Islet precursor cell (in vitro differentiated cells): Measurements from ENCODE around the gene CCSER1.
A peak's percentile ranks its signal among the peaks of the same experiment; 100 is the strongest.
"Not testable (repeated sequence)": the region's sequence is repeated elsewhere in the genome, so short reads cannot be mapped to it uniquely, and the experiment has no call there.

Experiments used
- DNase-seq: peaks from one replicate; pipeline ENCODE4 v3.0.0-alpha.2; 2018

Gene CCSER1

DNA sequence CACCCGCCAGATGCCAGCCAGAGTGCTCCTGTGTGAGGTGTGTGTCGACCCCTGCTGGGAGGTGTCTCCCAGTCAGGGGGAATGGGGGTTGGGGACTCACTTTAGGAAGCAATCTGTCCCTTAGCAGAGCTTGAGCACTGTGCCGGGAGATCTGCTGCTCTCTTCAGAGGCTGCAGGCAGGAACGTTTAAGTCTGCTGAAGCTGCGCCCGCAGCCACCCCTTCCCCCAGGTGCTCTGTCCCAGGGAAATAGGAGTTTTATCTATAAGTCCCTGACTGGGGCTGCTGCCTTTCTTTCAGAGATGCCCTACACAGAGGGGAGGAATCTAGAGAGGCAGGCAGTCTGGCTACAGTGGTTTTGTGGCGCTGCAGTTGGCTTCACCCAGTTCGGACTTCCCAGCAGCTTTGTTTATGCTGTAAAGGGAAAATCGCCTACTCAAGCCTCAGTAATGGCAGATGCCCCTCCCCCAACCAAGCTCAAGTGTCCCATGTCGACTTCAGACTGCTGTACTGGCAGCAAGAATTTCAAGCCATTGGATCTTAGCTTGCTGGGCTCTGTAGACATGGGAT, 80.8 kb downstream of the CCSER1 start:
- peak; percentile 63 for DNase-seq

DNA sequence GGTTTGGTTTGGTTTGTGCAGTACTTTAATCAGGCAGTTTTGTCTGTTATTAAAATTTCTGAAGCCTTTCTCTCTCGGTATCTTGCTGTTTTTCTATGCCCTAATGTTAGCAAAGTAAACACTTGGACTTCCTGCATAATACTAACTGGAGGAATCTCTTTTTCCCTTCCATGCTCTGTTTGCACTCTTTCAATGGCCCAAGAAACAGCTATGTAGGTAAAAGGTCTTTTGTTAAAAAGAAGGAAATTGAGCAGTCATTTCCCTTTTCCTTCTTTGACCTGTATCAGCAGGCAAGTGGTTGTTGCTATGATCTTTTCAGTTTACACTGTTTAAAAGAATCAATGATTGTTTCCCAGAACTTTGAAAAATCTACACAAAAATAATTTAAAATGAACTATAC, 82.7 kb downstream of the CCSER1 start:
- DNase-seq, result no peak

DNA sequence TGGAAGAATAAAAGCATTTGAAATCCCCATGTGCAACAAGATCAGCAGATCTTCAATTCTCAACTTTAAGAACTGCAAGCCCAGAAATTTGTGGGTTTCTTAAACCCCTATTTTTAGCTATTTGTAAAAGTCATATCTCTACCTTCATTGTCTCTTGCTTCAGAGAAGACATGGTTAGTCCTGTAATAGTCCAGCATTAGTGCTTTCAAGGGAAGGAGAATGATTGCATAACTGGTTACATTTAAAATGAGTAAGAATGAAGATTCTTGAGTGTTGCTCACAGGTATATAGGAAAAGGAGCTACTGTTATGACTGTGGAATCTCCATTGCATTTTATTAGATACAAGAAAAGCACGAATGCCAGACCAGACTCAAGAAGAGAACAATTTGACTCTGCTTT, 84.0 kb downstream of the CCSER1 start:
- no peak for DNase-seq

DNA sequence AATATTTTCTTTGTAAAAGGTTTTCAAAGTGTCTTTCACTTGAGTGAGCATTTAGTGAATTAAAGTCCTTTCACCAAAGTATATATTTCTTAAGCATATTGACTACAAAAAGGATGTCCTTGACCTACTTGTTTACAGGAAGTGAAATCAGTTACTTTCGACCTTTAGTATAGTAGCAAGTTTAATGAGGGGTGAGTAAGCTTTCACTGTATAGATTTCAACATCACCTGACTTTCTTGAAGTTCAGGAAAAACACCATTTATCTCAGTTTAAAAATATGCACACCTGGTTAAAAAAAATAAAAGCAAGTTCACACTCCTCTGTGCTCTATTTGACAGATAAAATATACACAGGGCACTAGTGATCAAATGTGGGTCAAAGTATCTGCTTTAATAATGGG, 88.1 kb downstream of the CCSER1 start:
- no peak for DNase-seq

DNA sequence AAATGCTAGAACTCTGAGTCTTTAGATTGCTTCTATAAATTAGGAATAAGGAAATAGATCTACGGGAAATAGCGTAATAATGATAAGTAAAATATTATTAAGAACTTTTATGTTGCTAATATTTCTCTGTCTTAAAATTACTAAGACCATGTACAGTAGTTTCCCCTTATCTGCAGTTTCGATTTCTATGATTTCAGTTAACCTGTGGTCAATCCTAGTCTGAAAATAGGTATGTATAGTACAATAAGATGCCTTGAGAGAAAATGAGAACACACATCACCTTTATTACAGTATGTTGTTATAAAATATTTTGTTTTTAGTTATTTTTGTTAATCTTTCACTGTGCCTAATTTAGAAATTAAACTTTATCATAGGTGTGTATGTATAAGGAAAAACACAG, 92.6 kb downstream of the CCSER1 start:
- no peak for DNase-seq

DNA sequence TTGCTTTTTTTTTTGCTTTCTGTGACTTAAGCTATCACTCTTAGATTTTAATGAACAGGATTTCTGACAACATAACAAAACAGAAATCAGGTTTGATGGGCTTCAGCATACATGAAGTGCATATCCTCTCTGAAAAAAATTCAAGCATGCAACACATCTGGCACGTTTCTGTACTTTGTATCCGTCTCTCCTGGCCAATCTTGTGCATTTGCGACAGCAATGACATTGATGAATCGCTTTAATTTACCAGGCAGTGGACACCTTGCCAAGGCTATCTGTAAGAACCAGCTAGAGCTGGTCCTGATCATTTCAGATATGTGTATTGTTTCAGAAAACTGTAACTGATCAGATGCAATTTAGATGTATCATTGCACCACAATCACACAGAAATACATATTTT, 93.3 kb downstream of the CCSER1 start:
- no peak for DNase-seq

DNA sequence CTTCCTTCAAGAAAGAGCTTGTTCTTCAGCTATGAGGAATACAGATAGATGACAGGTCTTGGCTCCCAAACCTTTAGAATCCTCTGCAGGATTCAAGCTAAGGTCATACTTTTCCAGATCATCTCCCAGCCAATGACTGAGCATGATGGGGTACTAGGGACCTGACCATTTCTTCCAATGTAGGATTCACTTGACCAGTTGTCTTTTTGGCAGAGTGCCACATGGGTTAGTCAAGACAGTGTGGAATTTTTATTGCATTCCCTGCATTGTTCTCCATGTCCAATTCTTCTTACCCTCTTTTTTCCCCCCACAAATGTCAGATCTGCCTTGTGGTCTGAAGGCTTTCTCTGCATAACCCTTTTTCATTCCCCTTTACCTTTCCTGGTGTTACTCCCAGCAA, 99.5 kb downstream of the CCSER1 start:
- peak; percentile 54 for DNase-seq

DNA sequence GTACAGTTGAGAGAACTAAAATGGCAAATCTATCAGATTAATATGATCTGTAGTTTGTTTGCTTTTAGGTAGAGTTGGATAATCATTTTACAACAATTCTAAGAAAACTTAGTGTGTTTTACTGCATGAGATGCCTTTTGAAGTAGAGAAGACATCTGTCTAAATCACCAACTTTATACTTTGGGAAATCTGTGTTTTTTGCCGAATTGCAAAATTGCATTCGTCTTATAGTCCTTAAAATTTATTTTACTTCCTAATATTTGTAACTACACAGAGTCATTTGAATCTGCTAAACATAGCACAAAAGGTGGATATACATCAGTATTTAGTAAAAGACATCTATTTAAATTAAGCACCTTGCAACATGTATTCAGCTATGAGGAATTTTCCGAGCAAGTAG, 100.0 kb downstream of the CCSER1 start:
- DNase-seq, result no peak

DNA sequence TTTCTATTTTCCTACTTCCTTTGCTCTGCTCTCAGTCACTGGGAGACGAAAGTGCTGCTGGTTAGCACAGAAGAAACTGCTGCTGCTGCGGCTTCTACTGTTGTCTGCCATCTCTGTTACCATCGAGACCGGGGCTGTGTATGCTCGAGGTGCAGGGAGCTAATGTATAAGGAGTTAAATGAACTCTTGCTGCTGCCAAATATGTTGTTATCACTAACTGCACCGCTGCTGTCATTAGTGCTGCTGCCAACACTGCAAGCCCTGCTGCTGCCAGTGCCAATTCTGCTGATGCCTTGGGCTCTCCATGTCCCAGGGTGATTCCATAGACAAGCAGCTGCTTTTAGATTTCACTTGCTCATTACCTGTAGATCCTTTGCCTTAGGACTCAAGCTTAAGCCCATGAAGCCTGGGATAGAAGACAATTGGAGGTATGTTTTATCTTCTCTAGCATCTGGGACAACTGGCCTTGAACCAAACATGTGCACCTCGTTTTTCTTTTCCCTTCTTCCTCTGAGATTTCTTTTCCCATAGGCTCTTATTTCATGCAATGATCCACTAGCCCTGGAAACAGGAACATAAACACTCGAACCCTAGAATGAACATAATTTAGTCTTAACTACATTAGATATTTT, 107.8 kb downstream of the CCSER1 start:
- no peak for DNase-seq

DNA sequence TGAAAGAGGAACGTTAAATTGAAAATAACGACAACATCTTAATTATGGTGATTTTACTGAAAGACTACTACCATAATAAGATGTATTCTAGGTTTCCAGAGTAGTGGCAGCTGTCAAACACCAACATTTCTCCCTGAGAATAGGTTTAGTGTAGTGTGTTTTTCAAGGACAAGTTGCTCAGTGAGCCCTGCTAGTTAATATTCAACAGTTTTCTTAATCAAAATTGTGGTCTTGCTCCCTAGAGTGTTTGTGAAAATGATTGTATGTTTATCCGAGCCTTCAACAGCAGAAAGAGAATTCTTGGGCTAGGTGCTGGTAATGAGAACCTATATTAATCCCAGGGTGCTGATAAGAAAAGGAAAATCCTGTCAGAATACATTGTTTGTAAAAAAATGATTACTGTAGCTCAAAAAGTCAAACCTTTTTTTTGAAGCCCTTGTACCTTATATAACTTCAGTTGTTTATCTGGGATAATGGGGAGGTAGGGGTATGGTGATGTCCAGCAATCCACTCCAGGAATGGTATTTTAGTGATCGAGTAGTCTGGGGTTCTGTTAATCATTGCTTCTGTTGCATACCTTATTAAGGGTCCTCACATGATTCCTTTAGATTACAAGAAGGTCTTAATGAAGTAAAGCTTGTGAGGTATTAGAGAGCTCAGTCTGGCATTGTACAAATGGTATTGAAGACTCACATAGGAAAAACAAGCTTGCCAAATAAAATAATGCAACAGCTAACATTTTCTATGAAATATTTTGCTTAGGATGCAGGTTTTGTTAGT, 110.7 kb downstream of the CCSER1 start:
- DNase-seq, result no peak

DNA sequence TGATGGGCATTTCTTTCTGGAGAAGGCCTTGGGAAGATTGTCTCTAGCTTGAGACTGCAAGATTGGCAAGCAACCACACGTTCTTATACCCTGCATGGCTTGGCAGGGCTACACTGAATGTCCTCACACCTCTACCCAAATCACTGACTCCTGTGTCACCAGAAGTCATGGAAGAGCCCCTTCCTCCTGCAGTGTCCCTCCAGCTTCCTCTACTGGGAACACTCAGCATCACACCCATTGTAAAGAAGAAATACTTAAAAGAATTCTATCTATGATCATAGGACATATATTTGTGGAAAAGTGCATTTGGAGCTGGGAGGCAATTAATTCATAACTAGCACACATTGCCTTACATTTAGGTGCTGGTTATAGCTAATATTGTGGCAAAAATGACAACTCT, 113.1 kb downstream of the CCSER1 start:
- DNase-seq, result no peak

DNA sequence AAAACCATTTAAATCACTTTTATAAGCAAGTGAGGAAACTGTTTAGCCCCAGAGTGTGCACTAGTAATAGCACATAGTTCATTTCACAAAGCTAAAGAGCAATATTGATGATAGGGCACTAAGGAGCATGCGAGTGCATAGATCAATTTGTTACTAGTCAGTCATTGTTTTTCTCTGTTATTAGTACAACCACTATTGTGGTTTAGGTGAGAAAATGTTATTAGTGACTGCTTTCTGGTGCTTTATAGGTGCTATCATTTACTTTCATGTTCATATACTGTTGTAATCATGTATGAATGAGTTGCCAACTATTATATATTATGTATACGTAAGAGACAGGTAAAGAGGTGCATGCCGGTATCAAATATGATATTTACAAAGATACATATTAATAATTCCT, 113.8 kb downstream of the CCSER1 start:
- no peak for DNase-seq

DNA sequence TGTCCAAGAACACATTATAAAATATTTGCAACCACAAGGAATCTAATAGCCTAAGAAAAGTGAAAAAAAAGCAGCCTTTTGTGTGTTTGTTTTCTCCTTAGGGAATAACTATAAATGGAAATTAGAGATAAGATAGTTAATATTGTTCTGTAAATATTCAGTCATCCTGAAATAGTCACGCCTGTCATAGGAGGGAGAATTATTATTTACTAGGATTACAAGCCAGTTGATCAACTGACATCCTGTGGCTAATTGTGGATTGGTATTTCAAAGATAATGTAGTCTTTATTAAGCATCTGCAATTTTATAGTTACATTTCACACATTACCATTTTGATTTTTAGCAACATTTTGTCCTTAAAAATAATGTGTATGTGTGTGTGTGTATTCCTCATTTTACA, 118.6 kb downstream of the CCSER1 start:
- DNase-seq, result no peak

DNA sequence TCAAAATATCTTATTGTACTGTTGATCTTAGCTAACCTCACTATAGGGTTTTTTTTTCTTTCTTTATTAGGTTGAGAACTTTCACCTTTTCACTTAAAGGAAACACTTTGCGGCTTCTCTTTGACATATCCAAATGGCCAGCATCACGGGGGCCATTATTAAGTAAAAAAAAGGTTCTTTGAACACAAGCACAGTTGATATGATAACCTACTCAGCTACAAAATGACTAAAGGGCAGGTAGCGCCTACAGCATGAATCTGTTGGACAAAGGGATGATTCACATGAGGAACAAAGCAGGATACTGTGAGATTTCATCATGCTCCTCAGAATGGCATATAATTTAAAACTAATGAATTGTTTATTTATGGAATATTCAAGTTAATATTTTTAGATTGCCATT, 119.6 kb downstream of the CCSER1 start:
- DNase-seq, result no peak

DNA sequence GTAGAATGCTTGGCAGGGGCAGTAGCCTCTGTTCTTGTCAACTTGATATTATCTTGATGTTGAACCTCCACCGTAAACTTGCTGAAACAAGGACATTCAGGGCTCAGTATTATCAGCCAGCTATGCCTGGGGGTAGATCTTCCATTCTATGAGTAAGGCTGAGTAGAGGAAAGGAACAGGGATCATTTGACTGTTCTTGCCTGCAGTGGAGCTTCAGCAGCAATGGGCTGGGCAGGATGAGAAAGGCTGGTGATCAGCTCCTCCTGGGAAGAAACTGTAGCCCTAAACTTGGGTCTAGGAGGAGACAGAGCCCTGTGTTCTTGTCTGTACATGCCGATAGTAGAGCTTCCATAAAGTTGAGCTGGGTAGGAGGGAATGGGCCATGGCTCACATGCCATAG, 127.2 kb downstream of the CCSER1 start:
- peak; percentile 61 for DNase-seq

DNA sequence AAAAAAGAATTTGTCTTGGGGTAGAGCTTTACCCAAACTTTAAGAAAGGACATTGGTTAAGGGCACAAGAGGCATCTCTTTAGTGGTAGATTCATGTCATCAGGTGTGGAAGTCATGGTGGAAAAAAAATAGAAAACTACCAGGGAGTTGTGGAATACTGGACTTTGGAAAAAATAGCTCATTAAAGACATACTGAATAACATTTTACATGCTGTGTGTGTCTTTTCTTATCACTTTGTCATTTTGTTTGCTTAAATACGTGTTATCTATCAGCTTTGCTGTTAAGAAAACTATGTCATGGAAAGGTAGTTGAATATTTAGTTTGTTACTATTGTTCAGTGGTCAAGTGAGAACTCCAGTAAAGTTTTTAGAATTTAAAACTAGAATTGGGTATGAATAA, 147.0 kb downstream of the CCSER1 start:
- DNase-seq, result no peak

DNA sequence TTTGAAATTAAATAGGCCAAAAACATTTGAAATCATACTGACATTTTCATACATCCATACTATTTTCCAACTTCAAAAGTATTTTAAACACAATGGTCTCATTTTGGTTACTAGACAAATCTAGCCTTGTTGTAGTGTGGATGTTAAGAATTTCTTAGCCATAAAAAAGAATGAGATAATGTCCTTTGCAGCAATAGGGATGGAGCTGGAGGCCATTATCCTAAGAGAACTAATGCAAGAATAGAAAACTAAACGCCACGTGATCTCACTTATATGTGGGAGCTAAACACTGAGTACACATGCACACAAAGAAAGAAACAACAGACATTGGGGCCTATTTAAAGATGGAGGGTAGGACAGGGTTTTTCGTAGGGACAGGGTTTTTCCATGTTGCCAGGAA, 153.8 kb downstream of the CCSER1 start:
- DNase-seq, result no peak

DNA sequence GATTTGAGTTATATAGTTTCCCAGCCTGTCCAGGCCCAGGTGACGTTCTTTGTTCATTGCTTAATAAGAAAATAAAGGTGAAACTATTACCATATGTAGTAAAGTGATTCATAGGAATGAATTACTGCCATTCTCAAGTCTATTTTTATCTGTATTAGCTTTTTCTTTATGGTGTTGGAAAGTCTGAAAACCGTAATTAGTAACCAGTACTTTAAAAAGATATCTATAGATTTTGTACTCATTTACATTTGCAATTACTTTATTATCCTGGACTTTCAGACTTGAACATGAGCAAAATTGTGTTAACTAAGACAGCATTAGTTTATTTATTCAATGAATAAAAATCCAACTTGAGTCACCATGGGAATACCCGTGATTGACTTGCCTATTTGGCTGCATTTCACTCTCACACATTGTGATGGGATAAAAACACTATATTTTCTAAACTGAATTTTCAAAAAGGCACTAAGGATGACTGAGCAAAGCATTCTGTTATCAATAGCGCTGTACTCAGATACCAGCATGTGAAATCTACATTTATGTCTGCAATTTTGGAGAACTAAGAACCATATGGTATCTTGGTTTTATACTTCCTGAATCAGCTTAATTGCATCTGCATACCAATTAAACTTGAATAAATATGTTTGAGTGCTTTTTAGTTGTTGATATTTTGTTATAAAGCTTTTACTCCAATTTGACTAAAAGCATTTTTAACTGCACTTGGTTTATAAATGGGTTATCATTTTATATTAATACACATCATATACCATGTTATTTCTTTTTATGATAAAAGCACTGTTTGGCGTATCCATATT, 154.6 kb downstream of the CCSER1 start:
- DNase-seq, result no peak

DNA sequence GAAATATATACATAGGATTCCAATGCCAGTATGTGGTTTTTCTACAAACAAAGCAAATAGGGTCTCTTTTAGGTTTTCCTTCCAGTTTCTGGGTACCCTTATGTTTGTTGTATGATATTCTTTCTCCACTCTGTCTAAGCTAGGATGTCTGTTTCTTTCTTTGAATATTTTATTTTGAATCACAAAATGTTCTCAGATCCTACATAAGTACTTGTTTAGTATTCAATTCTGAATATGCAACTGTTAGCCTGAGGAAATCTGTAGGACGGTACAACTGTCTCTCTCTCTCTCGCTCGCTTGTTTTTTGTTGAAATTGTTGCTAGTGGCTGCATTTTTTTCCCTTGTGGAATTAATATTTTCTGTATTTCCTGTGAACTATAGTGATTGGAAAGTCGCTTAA, 163.2 kb downstream of the CCSER1 start:
- DNase-seq, result no peak

DNA sequence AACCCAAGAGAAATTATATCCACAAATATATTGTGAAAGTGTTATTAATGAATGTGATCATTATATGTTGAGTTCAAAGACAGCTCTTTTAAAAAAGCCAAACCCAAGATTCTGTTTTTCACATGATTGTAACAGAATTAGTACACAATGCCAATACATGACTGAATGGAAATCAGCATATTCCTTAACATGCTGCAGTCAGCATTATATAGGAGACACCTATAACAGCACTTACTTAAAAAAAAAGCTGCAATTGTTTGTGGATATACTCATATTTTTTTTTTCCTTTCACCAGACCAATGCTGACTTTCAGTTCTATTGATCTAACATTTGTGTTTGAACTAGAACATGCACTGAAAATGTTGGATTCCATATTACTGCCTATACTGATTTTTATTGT, 165.2 kb downstream of the CCSER1 start:
- DNase-seq, result no peak

DNA sequence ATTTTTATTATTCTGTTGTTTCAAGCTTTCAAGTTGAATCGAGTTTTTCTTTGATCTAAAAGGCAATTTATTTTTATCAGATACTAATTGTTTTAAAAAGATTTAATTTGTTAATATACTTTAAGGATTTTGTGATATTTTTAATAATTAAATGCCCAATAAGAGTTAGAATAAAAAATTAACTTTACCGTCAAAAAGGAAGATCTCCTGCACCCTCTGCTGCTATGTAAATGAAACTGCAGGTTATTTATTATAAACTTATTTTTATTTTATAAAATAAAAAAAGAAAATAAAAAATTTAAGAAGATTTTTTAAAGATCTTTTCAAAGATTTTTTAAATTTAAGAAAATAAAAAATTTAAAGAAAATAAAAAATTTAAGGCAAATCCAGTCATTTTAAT, 166.1 kb downstream of the CCSER1 start:
- DNase-seq, result no peak

DNA sequence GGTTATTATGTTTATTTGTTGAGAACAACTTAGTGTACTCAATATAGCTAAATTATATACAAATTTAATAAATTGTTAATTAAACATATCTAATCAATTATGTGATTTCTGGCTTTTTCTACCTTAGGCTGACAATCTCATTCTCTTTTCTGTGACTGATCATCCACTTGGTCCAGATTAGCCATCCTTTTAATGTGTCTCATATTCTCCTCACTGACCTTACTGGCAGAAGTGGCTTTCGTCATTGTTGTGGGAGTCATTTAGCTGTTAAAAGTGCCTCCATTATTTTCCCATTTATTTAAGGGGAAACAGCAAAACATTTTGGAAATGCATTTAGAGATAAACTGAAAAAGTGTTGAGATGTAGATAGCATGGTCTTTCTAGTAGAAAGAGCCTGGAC, 172.2 kb downstream of the CCSER1 start:
- DNase-seq, result no peak

DNA sequence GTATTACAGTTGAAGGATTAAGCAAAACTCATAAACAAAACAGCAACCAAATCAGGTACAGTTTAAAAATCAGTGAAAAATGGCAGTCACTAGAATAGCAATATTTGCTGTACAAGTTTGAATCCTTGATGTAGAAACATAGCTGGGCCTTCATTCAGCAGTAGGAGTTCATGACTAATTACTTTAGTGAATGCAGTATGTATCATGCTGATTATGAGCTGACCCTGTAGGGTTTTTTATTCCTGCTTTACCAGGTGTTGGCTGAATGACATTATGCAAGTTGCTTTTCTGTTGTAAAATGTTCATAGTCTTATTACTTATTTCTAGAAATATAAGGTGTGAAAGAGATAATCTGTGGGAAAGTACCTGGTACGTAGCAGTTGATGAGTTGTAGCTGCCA, 179.6 kb downstream of the CCSER1 start:
- no peak for DNase-seq

DNA sequence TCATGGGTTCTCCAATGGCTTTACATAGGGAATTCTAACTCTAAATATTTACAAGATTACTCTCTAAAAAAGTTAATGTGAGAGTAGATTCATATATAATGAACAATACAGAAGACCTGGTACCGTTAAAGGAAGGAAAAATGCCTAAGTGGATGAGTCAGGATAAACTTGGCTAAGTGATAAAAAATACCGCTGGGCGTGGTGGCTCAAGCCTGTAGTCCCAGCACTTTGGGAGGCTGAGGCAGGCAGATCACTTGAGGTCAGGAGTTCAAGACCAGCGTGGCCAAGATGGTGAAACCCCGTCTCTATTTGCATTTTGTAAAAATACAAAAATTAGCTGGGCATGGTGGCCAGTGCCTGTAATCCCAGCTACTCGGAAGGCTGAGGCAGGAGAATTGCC, 189.9 kb downstream of the CCSER1 start:
- DNase-seq, result not testable (repeated sequence)
